HG03442 (cell line): Measurements from ENCODE around the gene B3GALNT2.
A peak's percentile ranks its signal among the peaks of the same experiment; 100 is the strongest.

Experiments
- ATAC-seq: cut with Tn5 transposase; IDR thresholded peaks from one replicate; pipeline ENCODE4 v1.9.1; 2021; ENCODE audit warnings: mild to moderate bottlenecking, moderate library complexity; ENCODE audit not compliant: unreplicated experiment

The B3GALNT2 gene

GRCh38 chr1:235455823-235456222, 48.4 kb downstream of the B3GALNT2 start:
- no peak for ATAC-seq

- no peak for ATAC-seq
These were observed 49.2 kb downstream of the B3GALNT2 start for GRCh38 chr1:235455097-235455496.

DNA sequence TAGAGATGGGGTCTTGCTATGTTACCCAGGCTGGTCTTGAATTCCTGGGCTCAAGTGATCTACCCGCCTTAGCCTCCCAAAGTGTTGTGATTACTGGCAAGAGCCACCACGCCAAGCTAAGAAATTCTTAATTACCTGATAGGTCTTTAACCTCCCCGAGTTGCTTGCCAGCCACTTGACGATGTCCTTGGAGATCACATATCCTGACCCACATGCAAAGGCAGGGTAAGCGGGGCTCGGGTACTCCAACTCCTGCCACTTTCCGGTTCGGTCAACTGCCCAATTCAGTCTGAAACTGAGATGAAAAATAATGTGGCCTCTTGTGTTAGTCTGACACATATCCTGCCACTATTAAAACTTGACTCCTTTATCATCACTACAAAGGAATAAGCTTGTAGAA, 50.2 kb downstream of the B3GALNT2 start:
- no peak for ATAC-seq

DNA sequence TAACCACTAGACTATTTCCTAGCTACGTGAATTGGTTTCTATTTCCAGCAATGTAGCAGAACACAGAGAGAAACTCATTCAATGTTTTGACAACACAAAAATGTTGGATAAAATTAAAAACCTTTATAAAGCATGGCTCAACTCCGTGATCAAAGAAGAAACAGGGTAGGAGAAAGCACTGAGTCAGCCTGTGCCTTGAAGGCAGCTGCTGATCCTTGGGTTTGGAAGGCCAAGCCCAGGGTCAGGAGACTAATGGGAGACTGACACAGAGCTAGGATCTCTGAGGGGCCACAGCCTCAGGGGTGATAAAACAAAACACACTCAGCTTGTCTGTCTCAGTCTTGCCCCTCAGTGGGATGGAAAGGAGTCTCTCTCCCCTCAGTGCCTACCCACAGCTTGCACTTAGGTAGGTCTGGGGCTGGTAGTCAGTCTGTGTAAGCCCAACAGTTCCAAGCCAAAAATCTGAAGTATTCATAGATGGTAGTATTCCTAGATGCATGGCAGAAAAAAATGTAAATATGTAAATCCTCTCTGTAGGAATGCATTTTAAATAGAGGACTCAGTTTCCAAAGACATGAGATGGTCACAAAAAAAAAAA, 53.3 kb downstream of the B3GALNT2 start:
- no peak for ATAC-seq

DNA sequence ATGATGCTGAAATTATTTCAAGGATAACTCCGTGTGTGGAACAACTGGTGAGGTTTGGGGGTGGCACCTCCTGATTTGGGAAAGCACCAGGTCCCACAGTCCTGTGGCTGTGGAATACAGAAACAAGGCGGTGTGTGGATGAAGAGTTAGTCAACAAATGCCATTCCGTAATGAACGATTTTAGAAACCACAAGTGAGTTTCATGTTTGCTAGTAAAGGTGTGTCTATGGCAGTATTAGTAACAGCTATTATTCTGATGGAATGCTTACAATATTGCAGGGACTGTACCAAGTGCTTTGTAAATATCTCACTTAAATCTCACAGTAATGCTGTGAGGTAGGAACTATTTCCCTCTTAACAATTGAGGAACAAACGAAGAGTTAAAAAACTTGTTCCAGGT, 53.8 kb downstream of the B3GALNT2 start:
- no peak for ATAC-seq

- no peak for ATAC-seq
These were observed 55.6 kb downstream of the B3GALNT2 start for GRCh38 chr1:235448616-235449015.

DNA sequence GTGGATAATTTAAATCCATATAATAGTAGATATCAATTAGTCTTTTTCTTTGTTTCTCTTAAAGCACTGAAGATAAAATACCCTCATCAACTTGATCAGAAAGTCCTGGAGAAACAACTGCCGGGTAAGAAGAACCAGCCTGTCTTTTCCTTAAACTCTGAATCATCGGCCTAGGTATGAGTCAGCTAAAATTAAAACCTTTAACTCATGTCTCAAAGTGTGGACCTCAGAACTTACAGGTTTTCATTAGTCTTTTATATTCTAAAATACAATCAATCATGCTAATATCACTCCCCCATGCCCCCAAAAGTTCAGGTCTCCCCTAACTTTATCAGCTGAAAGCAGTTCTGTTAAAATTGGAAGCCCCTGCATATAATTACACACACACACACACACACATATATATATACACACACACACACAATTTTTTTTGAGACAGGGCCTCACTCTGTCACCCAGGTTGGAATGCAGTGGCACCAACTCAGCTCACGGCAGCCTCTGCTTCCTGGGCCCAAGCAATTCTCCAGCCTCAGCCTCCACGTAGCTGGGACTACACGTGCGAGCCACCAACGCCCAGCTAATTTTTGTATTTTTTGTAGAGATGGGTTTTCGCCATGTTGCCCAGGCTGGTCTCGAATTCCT, 61.3 kb downstream of the B3GALNT2 start:
- no peak for ATAC-seq

DNA sequence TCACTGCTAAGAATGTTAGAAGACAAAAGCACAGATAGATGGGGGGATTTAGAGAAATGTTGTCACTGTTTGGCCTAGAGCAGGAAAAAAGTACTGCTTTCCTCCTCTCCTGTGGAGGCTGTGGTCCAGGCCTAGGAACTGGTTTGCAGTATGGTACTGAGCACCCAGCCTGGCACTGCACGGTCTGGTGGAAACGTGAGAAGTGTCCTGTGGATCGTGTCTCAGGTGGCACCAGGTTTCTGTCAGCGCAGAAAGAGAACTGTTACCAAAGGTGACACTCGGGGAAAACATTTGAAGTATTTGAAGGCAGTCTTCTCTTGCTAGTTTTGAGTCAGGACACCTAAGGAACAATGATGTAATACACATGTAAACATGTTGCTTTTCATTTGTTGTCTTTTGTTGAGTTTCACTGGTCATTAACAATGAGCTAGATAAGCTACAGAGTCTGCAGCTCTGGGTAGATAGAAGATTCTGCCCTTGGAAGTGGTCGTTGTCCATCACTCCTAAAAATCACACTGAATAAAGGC, 63.0 kb downstream of the B3GALNT2 start:
- no peak for ATAC-seq

DNA sequence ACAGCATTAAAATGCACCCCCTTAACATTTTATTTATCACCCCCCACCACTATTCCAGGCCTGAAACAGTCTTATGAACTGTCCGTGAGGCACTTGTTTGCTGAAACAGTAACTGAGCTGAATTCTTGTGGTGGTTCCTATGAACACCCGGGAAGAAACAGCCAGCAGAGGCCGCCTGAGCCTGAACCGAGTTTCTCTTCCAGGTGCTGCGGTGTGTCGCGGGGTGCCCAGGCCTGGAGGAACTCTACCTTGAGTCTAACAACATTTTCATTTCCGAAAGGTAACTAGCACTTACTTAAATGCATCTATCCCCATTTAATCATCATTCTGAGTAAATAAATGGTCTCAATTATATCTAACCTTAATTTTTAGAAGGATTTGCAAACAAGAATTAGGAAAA, 70.3 kb downstream of the B3GALNT2 start:
- ATAC-seq, result no peak

- ATAC-seq, result no peak
These were observed 73.3 kb downstream of the B3GALNT2 start for GRCh38 chr1:235430991-235431390.

DNA sequence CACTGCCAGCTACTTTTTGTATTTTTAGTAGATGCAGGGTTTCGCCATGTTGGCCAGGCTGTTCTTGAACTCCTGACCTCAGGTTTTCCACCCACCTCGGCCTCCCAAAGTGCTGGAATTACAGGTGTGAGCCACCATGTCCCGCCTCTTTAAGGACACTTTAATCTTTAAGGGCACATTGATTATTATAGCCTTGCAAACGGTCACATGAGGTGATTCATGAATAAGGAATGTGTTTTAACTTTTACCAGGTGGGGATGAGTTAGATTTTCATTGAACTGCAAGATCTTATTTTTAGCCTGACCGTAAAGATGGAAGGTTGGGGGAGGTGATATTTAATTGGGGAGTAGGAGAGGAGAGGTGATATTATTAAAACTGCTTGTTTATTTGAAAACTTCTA, 75.1 kb downstream of the B3GALNT2 start:
- no peak for ATAC-seq

DNA sequence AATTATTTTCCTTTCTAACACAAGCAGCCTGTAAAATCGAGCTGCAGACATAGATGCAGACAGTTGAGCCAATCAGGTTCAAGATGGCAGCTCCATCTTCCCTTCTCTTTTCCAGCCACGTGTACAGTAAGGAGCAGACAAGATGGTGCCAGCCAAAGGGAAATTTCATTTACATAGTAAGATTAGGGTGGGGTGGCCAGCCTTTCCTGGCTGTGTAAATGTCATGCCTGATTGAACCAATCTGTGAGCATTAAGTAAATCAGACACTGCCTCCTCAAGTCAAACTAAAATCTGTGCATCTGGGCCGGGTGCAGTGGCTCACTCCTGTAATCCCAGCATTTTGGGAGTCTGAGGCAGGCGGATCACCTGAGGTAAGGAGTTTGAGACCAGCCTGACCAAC, 76.8 kb downstream of the B3GALNT2 start:
- no peak for ATAC-seq

DNA sequence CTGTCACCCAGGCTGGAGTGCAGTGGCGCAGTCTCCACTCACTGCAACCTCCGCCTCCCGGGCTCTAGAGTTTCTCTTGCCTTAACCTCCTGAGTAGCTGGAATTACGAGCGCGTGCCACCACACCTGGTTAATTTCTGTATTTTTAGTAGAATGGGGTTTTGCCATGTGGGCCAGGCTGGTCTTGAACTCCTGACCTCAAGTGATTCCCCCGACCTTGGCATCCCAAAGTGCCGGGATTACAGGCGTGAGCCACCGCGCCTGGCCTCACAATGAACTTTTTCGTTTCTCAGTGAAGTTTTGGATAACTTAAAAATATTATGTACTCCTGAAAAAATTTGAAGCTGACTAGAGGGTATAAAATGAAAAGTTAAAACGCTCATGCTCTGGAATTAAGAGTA, 77.6 kb downstream of the B3GALNT2 start:
- no peak for ATAC-seq

DNA sequence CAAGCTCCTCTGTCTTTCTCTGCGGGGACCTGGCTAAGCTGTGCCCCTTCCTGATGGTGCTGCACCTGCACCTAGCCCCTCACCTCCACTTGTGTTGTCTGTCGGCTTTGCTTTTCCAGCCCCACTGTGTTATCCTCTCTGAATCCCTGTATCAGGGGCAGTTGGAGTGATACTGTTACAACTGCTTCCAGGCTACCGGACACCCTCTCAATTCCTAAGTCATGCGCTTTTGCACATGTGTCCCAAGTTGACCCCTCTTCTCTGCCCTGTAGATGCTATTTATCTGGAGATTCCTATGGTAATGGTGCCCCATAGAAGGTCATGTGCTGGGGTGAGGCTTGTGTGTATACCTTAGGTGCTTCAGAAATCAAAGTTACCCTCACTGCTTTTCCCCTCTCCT, 78.1 kb downstream of the B3GALNT2 start:
- no peak for ATAC-seq

DNA sequence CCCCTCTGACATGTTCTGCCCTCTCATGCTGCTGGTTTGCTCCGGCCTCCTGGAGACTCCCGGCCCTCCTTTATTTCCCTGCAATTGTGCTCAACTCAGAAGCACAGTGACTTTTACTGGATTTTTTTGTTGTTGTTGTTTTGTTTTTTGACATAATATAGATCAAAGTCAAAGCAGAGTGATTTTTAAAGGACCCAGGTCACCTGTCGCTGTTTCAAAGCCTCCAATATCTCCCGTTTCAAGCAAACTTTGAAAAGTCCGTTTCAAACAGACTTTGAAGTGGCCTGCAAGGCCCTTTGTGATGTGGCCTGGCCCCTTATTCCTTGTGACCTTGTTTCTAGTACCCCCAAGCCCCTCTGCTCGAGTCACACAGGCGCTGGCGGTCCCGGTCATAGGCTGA, 78.9 kb downstream of the B3GALNT2 start:
- no peak for ATAC-seq

DNA sequence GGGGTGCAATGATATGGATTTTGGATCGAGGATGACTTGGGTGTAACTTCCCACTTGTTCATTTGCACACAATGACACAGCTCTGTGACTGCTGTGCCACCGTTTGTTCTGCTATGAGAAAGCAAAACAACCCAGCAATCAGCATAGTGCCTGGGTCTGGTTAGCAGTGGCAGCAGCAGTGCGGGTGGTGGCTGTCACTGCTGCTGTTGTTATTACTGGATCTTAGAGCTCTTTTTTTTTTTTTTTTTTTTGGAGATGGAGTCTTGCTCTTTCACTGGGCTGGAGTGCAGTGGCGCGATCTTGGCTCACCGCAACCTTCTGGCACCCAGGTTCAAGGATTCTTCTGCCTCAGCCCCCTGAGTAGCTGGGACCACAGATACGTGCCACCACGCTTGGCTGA, 80.2 kb downstream of the B3GALNT2 start:
- no peak for ATAC-seq

DNA sequence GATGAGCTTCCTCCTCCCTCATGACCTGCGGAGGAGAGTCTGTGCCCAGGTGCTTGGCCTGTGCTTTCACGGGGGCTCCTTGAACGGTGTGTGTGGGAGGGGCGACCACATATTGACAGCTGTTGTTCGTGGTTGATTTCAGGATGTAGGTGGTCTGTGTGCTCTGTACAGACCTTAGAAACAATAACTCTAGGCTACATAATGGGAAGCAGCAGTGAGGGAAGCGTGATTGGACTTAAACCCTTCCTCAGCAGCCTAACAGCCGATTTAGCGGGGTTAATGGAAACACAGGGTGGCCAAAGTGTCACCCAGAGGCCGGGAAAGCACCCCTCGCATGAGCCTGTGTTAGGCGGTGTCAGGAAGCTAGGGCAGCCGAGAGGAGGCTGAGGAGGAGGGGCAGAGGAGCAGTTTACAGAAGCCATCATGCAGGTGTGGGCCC, 81.0 kb downstream of the B3GALNT2 start:
- ATAC-seq, result peak; percentile 58

DNA sequence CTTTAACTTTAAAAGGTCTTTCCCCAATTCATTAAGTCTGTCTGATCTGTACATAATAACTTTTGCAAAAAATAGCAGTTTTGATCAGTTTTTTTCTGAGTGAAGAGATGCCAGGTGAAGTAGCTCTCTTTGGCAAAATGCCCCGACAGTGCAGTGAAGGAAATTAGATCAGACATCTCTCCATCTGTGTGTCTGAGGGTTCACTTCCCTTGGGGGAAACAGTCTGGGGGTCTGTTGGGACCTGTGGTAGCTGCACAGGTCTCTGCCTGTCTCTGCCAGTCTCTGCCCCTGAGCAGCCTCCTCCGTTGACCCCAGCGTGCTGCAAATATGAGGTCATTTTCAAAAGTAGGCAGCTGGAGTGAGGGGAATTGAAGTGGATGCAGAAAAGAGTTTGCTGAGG, 82.5 kb downstream of the B3GALNT2 start:
- no peak for ATAC-seq

GRCh38 chr1:235417086-235417697, 87.1 kb downstream of the B3GALNT2 start:
- peak; percentile 52 for ATAC-seq

- no peak for ATAC-seq
These were observed 87.6 kb downstream of the B3GALNT2 start for GRCh38 chr1:235416662-235417049.

GRCh38 chr1:235415008-235415904, 89.0 kb downstream of the B3GALNT2 start:
- peak; percentile 71 for ATAC-seq
